ENCODE data around the gene IDH3G.
"Not testable (repeated sequence)": the region's sequence is repeated elsewhere in the genome, so short reads cannot be mapped to it uniquely, and the experiment has no call there.

Gene IDH3G

GRCh38 chrX:153746991-153747390 is 47.2 kb downstream of the IDH3G start:
- DNase-seq: not testable (repeated sequence)

- DNase-seq: no peak
These were observed 47.8 kb downstream of the IDH3G start for GRCh38 chrX:153746359-153746758.

- not testable (repeated sequence) for DNase-seq
These were observed 49.1 kb downstream of the IDH3G start for GRCh38 chrX:153745067-153745433.

GRCh38 chrX:153744210-153745066 is 49.7 kb downstream of the IDH3G start:
- DNase-seq: no peak

- not testable (repeated sequence) for DNase-seq
These were observed 50.5 kb downstream of the IDH3G start for GRCh38 chrX:153743468-153744209.

GRCh38 chrX:153742796-153743467 is 51.2 kb downstream of the IDH3G start:
- not testable (repeated sequence) for DNase-seq

GRCh38 chrX:153742111-153742510 is 52.1 kb downstream of the IDH3G start:
- DNase-seq: not testable (repeated sequence)

- DNase-seq: no peak
These were observed 52.7 kb downstream of the IDH3G start for GRCh38 chrX:153741446-153741845.

GRCh38 chrX:153740631-153741222 is 53.4 kb downstream of the IDH3G start:
- no peak for DNase-seq

GRCh38 chrX:153739754-153740486 is 54.3 kb downstream of the IDH3G start:
- no peak for DNase-seq

- DNase-seq: no peak
These were observed 56.0 kb downstream of the IDH3G start for GRCh38 chrX:153738056-153738605.

GRCh38 chrX:153736871-153737441 is 57.2 kb downstream of the IDH3G start:
- DNase-seq: no peak

GRCh38 chrX:153736071-153736820 is 57.9 kb downstream of the IDH3G start:
- DNase-seq: no peak

Measured in CD4-positive, alpha-beta T cell treated with Interleukin-15 for 1 hour (primary cell).